IMR-90 (cell line): Measurements from ENCODE around the gene ALKBH5. TPM values are rescaled to one million over a fixed set of nuclear protein-coding genes. Genes with fewer than 3 reads are reported as not detected.
A peak's percentile ranks its signal among the peaks of the same experiment; 100 is the strongest.

Experiments
- ATAC-seq: fragments of 200-7000 bp; cut with Tn5 transposase; 2 replicates; pipeline ENCODE4 v1.9.1; 2020; ENCODE audit warnings: low read depth, mild to moderate bottlenecking, moderate library complexity
- BruUV-seq: library from RNA; stranded (reverse); fragments of 400-500 nt; replicated peaks from 2 replicates; lab custom pipeline; 2021; lab: Mats Ljungman, UMichigan
- CTCF ChIA-PET: fragments of 300-600 bp; formaldehyde crosslinking; extraction: SDS; loops from one replicate; lab custom pipeline; 2021; ENCODE audit warnings: antibody characterized with exemption; lab: Yijun Ruan, JAX
- POLR2A ChIA-PET: fragments of 300-600 bp; sonication (Branson Sonifier 250); formaldehyde crosslinking; loops from one replicate; lab custom pipeline; 2022; ENCODE audit warnings: antibody characterized with exemption; ENCODE audit not compliant: unreplicated experiment; lab: Charles Lee
- DNase-seq: peaks from one replicate; pipeline ENCODE4 v3.0.0; 2013
- H2AFZ ChIP-seq: replicated peaks from 2 replicates; pipeline ENCODE3; 2013; ENCODE audit warnings: low read length, mild to moderate bottlenecking; ENCODE audit not compliant: poor library complexity
- H2AK5ac ChIP-seq: 2 replicates; pipeline ENCODE4 v1.6.1; 2013; ENCODE audit warnings: low read depth, low read length, inconsistent platforms
- H2AK9ac ChIP-seq: replicated peaks from 2 replicates; pipeline ENCODE3; 2013; ENCODE audit warnings: mild to moderate bottlenecking, low read depth, low read length, moderate library complexity; ENCODE audit not compliant: poor library complexity
- H2BK120ac ChIP-seq: 2 replicates; pipeline ENCODE4 v1.6.1; 2013; ENCODE audit warnings: low read depth, low read length, inconsistent platforms
- H2BK15ac ChIP-seq: 3 replicates; pipeline ENCODE4 v1.6.1; 2013; ENCODE audit warnings: low read depth, low read length, inconsistent platforms
- H2BK20ac ChIP-seq: 2 replicates; pipeline ENCODE4 v1.6.1; 2013; ENCODE audit warnings: low read depth, mild to moderate bottlenecking, inconsistent platforms, low read length, moderate library complexity
- H2BK5ac ChIP-seq: 2 replicates; pipeline ENCODE4 v1.6.1; 2013; ENCODE audit warnings: mild to moderate bottlenecking, low read depth, low read length, inconsistent platforms; ENCODE audit not compliant: poor library complexity, severe bottlenecking
- H3K14ac ChIP-seq: replicated peaks from 2 replicates; pipeline ENCODE4 v1.6.1; 2013; ENCODE audit warnings: low read depth, low read length, inconsistent platforms
- H3K18ac ChIP-seq: 2 replicates; pipeline ENCODE4 v1.6.1; 2013; ENCODE audit warnings: low read depth, low read length, control low read depth
- H3K23ac ChIP-seq: 2 replicates; pipeline ENCODE4 v1.6.1; 2013; ENCODE audit warnings: low read depth, low read length, inconsistent platforms
- H3K27ac ChIP-seq: 2 replicates; pipeline ENCODE4 v1.5.1; 2013; ENCODE audit warnings: mild to moderate bottlenecking, control low read depth, low read length; ENCODE audit not compliant: insufficient read depth
- H3K27me3 ChIP-seq: 2 replicates; pipeline ENCODE4 v1.6.1; 2013; ENCODE audit warnings: low read length; ENCODE audit not compliant: control insufficient read depth, insufficient read depth
- H3K36me3 ChIP-seq: 2 replicates; pipeline ENCODE4 v1.6.1; 2013; ENCODE audit warnings: low read length, mixed read lengths; ENCODE audit not compliant: control insufficient read depth, insufficient read depth
- H3K4ac ChIP-seq: 2 replicates; pipeline ENCODE4 v1.6.1; 2013; ENCODE audit warnings: low read depth, low read length, inconsistent platforms
- H3K4me1 ChIP-seq: 2 replicates; pipeline ENCODE4 v1.6.1; 2013; ENCODE audit warnings: low read length, mixed read lengths; ENCODE audit not compliant: control insufficient read depth, insufficient read depth
- H3K4me2 ChIP-seq: 2 replicates; pipeline ENCODE4 v1.6.1; 2013; ENCODE audit warnings: low read depth, mild to moderate bottlenecking, control low read depth, low read length, moderate library complexity
- H3K4me3 ChIP-seq: 2 replicates; pipeline ENCODE4 v1.5.1; 2013; ENCODE audit warnings: low read depth, mild to moderate bottlenecking, control low read depth, low read length, moderate library complexity; ENCODE audit not compliant: insufficient read depth
- H3K56ac ChIP-seq: 2 replicates; pipeline ENCODE4 v1.6.1; 2013; ENCODE audit warnings: low read length, inconsistent platforms; ENCODE audit not compliant: insufficient read depth; ENCODE audit errors: extremely low read depth
- H3K79me1 ChIP-seq, 2 experiments: 2 replicates each; pipeline ENCODE4 v1.6.1; 2013; ENCODE audit warnings: low read length in 2 of 2, inconsistent platforms in 1 of 2, low read depth in 1 of 2
- H3K9ac ChIP-seq: 2 replicates; pipeline ENCODE4 v1.6.1; 2013; ENCODE audit warnings: low read depth, low read length, control low read depth
- H3K9me1 ChIP-seq: 2 replicates; pipeline ENCODE4 v1.6.1; 2013; ENCODE audit warnings: low read length, inconsistent platforms; ENCODE audit not compliant: insufficient read depth
- H3K9me3 ChIP-seq: 2 replicates; pipeline ENCODE4 v1.6.1; 2013; ENCODE audit warnings: low read length; ENCODE audit not compliant: control insufficient read depth, insufficient read depth
- H4K20me1 ChIP-seq: 2 replicates; pipeline ENCODE4 v1.6.1; 2013; ENCODE audit warnings: low read length, inconsistent platforms; ENCODE audit not compliant: insufficient read depth
- H4K5ac ChIP-seq: 2 replicates; pipeline ENCODE4 v1.6.1; 2013; ENCODE audit warnings: mild to moderate bottlenecking, low read depth, low read length, control low read depth
- H4K8ac ChIP-seq, 2 experiments: 2 replicates each; pipeline ENCODE4 v1.6.1; 2013; ENCODE audit warnings: low read depth in 2 of 2, low read length in 2 of 2, control low read depth in 1 of 2, inconsistent platforms in 1 of 2
- H4K91ac ChIP-seq: 2 replicates; pipeline ENCODE4 v1.6.1; 2013; ENCODE audit warnings: low read depth, low read length, inconsistent platforms; ENCODE audit not compliant: insufficient read depth
- ELK1 ChIP-seq: fragments of 150-350 bp; IDR thresholded peaks from 2 replicates; pipeline ENCODE4 v1.6.1; 2016; ENCODE audit warnings: low read depth, mild to moderate bottlenecking, low read length, moderate library complexity, borderline replicate concordance
- MAFK ChIP-seq: IDR thresholded peaks from 2 replicates; pipeline ENCODE4 v1.6.1; 2012; ENCODE audit warnings: low read depth, low read length, improper control_type of control experiment
- MAZ ChIP-seq: IDR thresholded peaks from 2 replicates; pipeline ENCODE4 v1.6.1; 2012; ENCODE audit warnings: low read depth, mild to moderate bottlenecking, low read length, improper control_type of control experiment, moderate library complexity, borderline replicate concordance
- NFE2L2 ChIP-seq: fragments of 150-350 bp; IDR thresholded peaks from 2 replicates; pipeline ENCODE4 v1.6.1; 2016; ENCODE audit warnings: low read depth, mild to moderate bottlenecking, low read length
- RAD21 ChIP-seq: IDR thresholded peaks from 2 replicates; pipeline ENCODE4 v1.6.1; 2012; ENCODE audit warnings: low read length, improper control_type of control experiment
- RCOR1 ChIP-seq: IDR thresholded peaks from 2 replicates; pipeline ENCODE4 v1.6.1; 2012; ENCODE audit warnings: mild to moderate bottlenecking, low read length, improper control_type of control experiment; ENCODE audit not compliant: insufficient replicate concordance
- RFX5 ChIP-seq: IDR thresholded peaks from 2 replicates; pipeline ENCODE4 v1.8.0; 2012; ENCODE audit warnings: low read depth, mild to moderate bottlenecking, low read length, moderate library complexity
- WGBS, 2 experiments: methylation state at CpG; one replicate each; pipeline versions ENCODE4 v1.1.5 to v1.1.7; 2013; ENCODE audit warnings: missing lambda C conversion rate in 2 of 2; ENCODE audit not compliant: insufficient read length in 1 of 2; ENCODE audit errors: extremely low coverage in 2 of 2; 5-methylcytosine and 5-hydroxymethylcytosine counted together
- dilution Hi-C: fragments of 300-500 bp; cut with HindIII; formaldehyde crosslinking; loops from one replicate; pipeline ENCODE4 v1.14.3; 2018; ENCODE audit warnings: low sequenced_read_pairs; ENCODE audit not compliant: unreplicated experiment
- in situ Hi-C: fragments of 300-500 bp; cut with MboI; formaldehyde crosslinking; loops from 3 replicates; pipeline ENCODE4 v1.14.3; 2019; ENCODE audit warnings: low sequenced_read_pairs, inconsistent platforms, mixed read lengths
- intact Hi-C: fragments of 100-400 bp; cut with micrococcal nuclease; formaldehyde crosslinking; loops from 2 replicates; pipeline ENCODE4 v1.10.0; 2022
- polyA plus RNA-seq, 3 experiments: library from polyadenylated mRNA; depleted of rRNA; stranded (reverse); fragments of >200 nt; gene quantifications; 2 replicates each; pipeline ENCODE4 v1.2.3, GENCODE V29; 2012; ENCODE audit warnings: low replicate concordance in 1 of 3
- total RNA-seq: library from RNA; depleted of rRNA; stranded (reverse); fragments of >200 nt; gene quantifications from 2 replicates; pipeline ENCODE4 v1.2.3, GENCODE V29; 2012

Gene ALKBH5
- total and polyA plus RNA-seq, 2 of the 4 experiments (the other 2 are of a cell fraction), result 57.6 to 79.6 TPM

DNA sequence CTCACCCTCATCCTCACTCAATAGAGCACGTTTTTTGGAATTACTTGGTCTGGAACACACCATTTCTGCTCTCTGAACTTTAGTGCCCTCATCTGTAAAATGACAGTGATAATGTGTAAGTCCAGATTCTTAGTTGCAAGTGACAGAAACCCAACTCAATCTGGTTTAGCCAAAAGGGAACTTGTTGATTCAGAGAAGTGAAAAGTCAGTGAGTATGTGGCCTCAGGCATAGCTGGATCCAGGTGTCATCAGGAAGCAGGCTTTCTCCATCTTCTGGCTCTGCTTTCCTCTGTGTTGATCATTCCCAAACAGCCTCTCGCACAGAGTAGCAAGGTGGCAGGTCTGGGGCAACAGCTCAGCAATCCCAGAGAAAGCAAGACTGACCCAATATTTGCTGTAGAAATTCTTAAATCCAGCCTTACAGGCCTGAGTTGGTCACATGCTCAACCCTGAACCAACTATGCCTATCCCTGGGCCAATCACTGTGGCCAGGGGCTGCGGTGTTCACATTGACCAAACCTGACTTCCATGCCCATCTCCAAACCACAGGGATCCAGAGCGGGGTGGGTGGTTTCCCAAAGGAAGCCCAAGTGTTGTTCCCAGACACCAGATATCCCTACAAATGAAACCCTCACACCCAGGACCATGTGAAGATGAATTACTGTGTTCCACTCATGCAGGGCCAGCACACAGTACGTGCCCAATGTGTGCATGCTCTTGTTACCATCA lies 23.3 kb upstream of the ALKBH5 start:
- WGBS, 2 experiments, result no CpG with 5 or more reads among the region's 5 CpGs
- POLR2A ChIA-PET, result no interaction called here

More for the DNA sequence above, 23.3 kb upstream of the ALKBH5 start:
- dilution Hi-C loops (no loop called here), intact Hi-C loops (no loop called here), in situ Hi-C loops (no loop called here)
- Histone ChIP-seq H3K9me1 (peaks cover 16% of the 10 kb centered on the region), H3K27ac (no peak overlapping the region), H4K5ac (no peak overlapping the region), H2BK120ac (no peak overlapping the region), H2BK20ac (no peak overlapping the region), H3K23ac (0 out of 2 replicates have a peak overlapping the region, but pooled peaks have one; percentile 56), H3K9me3 (no peaks in the 10 kb centered on the region), H3K4me2 (no peak overlapping the region), H2BK15ac (no peak overlapping the region), H3K18ac (no peak overlapping the region), H2AK9ac (peak overlapping the region; percentile 82), H4K8ac (no peak overlapping the region), H2BK5ac (no peak overlapping the region), H4K91ac (no peak overlapping the region; the same call in 1 of the 2 replicates), H3K4ac (0 out of 2 replicates have a peak overlapping the region, but pooled peaks have one; percentile 9), H3K79me1 (no peaks in the 10 kb centered on the region), H2AK5ac (peak overlapping the region; percentile 51; the same call in 1 of the 2 replicates), H3K4me3 (no peak overlapping the region), H3K4me1 (0 out of 2 replicates have a peak, but pooled peaks cover 4% of the 10 kb centered on the region), H3K56ac (no peak overlapping the region), H3K27me3 (no peaks in the 10 kb centered on the region; the same call in 1 of the 2 replicates), H3K9ac (no peak overlapping the region), H2AFZ (peak overlapping the region; percentile 78), H3K14ac (0 out of 2 replicates have a peak overlapping the region, but pooled peaks have one; percentile 74), H3K36me3 (no peaks in the 10 kb centered on the region), H4K20me1 (no peaks in the 10 kb centered on the region)
- no TSS peak for BruUV-seq
- ATAC-seq (no peak), DNase-seq (no peak)
- CTCF ChIA-PET, result no interaction called here
- no peak for TF ChIP-seq RCOR1
- no peak for TF ChIP-seq MAFK
- no peak for TF ChIP-seq RFX5
- TF ChIP-seq RAD21, result no peak
- no peak for TF ChIP-seq MAZ
- TF ChIP-seq NFE2L2, result no peak
- TF ChIP-seq ELK1, result no peak
